Stimulated activated CD4-positive, alpha-beta T cell treated with anti-CD3 and anti-CD28 coated beads, TNF-alpha, amount 100 ng/mL, for 48 hours (primary cell): ENCODE results near the gene TBC1D24.
"Not testable (repeated sequence)": the region's sequence is repeated elsewhere in the genome, so short reads cannot be mapped to it uniquely, and the experiment has no call there.

Source experiments
- DNase-seq, 3 donors: peaks; one replicate each; pipeline ENCODE4 v3.0.0-alpha.2; 2020; ENCODE audit warnings: low read depth in 3 of 3

TBC1D24 gene

GRCh38 chr16:2531696-2532493 is 57.0 kb downstream of the TBC1D24 start:
- peak; percentile 94 to 98 (median 95) for DNase-seq

- DNase-seq, result peak in 1 of 3 donors; percentile 62
Measured at GRCh38 chr16:2532494-2533141, 57.7 kb downstream of the TBC1D24 start.

GRCh38 chr16:2533142-2533755 is 58.3 kb downstream of the TBC1D24 start:
- DNase-seq, result not testable (repeated sequence)

GRCh38 chr16:2533912-2534311 is 59.0 kb downstream of the TBC1D24 start:
- DNase-seq, result no peak

GRCh38 chr16:2534335-2534734 is 59.4 kb downstream of the TBC1D24 start:
- not testable (repeated sequence) for DNase-seq

- DNase-seq, result no peak
Measured at GRCh38 chr16:2535625-2536013, 60.7 kb downstream of the TBC1D24 start.

- DNase-seq, result peak; percentile 81 to 91 (median 90)
Measured at GRCh38 chr16:2537451-2538379, 62.8 kb downstream of the TBC1D24 start, which contains the start of gene PDPK1. Gene PDPK1 (plus strand): TSS chr16:2538021. CDS start chr16:2538113, 92 bp downstream.

- not testable (repeated sequence) for DNase-seq
Measured at GRCh38 chr16:2539192-2539844, 64.4 kb downstream of the TBC1D24 start.

GRCh38 chr16:2539845-2540458 is 65.0 kb downstream of the TBC1D24 start:
- DNase-seq, result not testable (repeated sequence)

- not testable (repeated sequence) for DNase-seq
Measured at GRCh38 chr16:2540912-2541311, 66.0 kb downstream of the TBC1D24 start.

- DNase-seq, result not testable (repeated sequence)
Measured at GRCh38 chr16:2541409-2541808, 66.5 kb downstream of the TBC1D24 start.

- not testable (repeated sequence) for DNase-seq
Measured at GRCh38 chr16:2543771-2544170, 68.8 kb downstream of the TBC1D24 start.

- DNase-seq, result not testable (repeated sequence)
Measured at GRCh38 chr16:2550283-2550878, 75.5 kb downstream of the TBC1D24 start.

GRCh38 chr16:2551420-2551889 is 76.5 kb downstream of the TBC1D24 start:
- not testable (repeated sequence) for DNase-seq

GRCh38 chr16:2554709-2555425 is 79.9 kb downstream of the TBC1D24 start:
- DNase-seq, result not testable (repeated sequence)
